Caco-2 (cell line): Measurements from ENCODE around the gene PACSIN1. TPM values are rescaled to one million over a fixed set of nuclear protein-coding genes. Genes with fewer than 3 reads are reported as not detected.

Source experiments
- BruUV-seq: library from RNA; stranded (reverse); fragments of 400-500 nt; replicated peaks from 2 replicates; lab custom pipeline; 2021; lab: Mats Ljungman, UMichigan
- CTCF ChIA-PET: fragments of 300-600 bp; sonication (Branson Sonifier 250); formaldehyde crosslinking; loops from one replicate; lab custom pipeline; 2022; ENCODE audit warnings: antibody characterized with exemption; lab: Charles Lee
- POLR2A ChIA-PET: fragments of 300-600 bp; sonication (Branson Sonifier 250); formaldehyde crosslinking; loops from one replicate; lab custom pipeline; 2022; ENCODE audit warnings: antibody characterized with exemption; lab: Charles Lee
- DNase-seq, 2 experiments: peaks; one replicate each; pipeline versions ENCODE4 v3.0.0 to v3.0.0-alpha.2; 2020 to 2022
- H3K27me3 ChIP-seq: replicated peaks from 2 replicates; pipeline ENCODE4 v1.6.0; 2011; ENCODE audit warnings: low read length; ENCODE audit not compliant: control insufficient read depth, insufficient read depth
- H3K36me3 ChIP-seq: 2 replicates; pipeline ENCODE4 v1.5.1; 2011; ENCODE audit warnings: low read length; ENCODE audit not compliant: control insufficient read depth, insufficient read depth
- H3K4me1 ChIP-seq: fragments of 250-450 bp; sonication (Bioruptor Pico); 2 replicates; pipeline ENCODE4 v1.5.1; 2020; ENCODE audit warnings: mild to moderate bottlenecking
- H3K4me3 ChIP-seq: 2 replicates; pipeline ENCODE4 v1.5.1; 2011; ENCODE audit warnings: low read depth, mild to moderate bottlenecking, control low read depth, low read length
- H3K9me3 ChIP-seq: fragments of 250-450 bp; sonication (Bioruptor Pico); 2 replicates; pipeline ENCODE4 v1.5.1; 2020; ENCODE audit warnings: mild to moderate bottlenecking, moderate library complexity
- H3K27ac Mint-ChIP-seq: one replicate; pipeline ENCODE4 v1.8.0; 2022; ENCODE audit warnings: mixed read lengths; ENCODE audit not compliant: unreplicated experiment
- H3K27me3 Mint-ChIP-seq: one replicate; pipeline ENCODE4 v1.8.0; 2022; ENCODE audit warnings: mixed read lengths; ENCODE audit not compliant: insufficient read depth, unreplicated experiment
- H3K36me3 Mint-ChIP-seq: one replicate; pipeline ENCODE4 v1.8.0; 2022; ENCODE audit warnings: mild to moderate bottlenecking, mixed read lengths; ENCODE audit not compliant: insufficient read depth, unreplicated experiment
- H3K4me1 Mint-ChIP-seq: one replicate; pipeline ENCODE4 v1.8.0; 2022; ENCODE audit warnings: low read depth, mixed read lengths; ENCODE audit not compliant: unreplicated experiment
- H3K4me3 Mint-ChIP-seq: one replicate; pipeline ENCODE4 v1.8.0; 2022; ENCODE audit warnings: mild to moderate bottlenecking, moderate library complexity, mixed read lengths; ENCODE audit not compliant: unreplicated experiment
- H3K9me3 Mint-ChIP-seq: one replicate; pipeline ENCODE4 v1.8.0; 2022; ENCODE audit warnings: mixed read lengths; ENCODE audit not compliant: unreplicated experiment
- CTCF ChIP-seq, 2 experiments: fragments of 200-600 bp in 1 of 2; IDR thresholded peaks; 1 replicate in 1 of 2; 2 replicates in 1 of 2; pipeline versions ENCODE4 v1.5.1 to v1.8.0; 2011 to 2022; ENCODE audit warnings: antibody characterized with exemption in 1 of 2, control low read depth in 1 of 2, inconsistent platforms in 1 of 2, low read depth in 1 of 2, low read length in 1 of 2, mild to moderate bottlenecking in 1 of 2, moderate library complexity in 1 of 2; ENCODE audit not compliant: insufficient read depth in 1 of 2, severe bottlenecking in 1 of 2, unreplicated experiment in 1 of 2
- intact Hi-C: fragments of 100-400 bp; cut with micrococcal nuclease; formaldehyde crosslinking; loops from one replicate; pipeline ENCODE4 v1.10.0; 2022; ENCODE audit not compliant: unreplicated experiment
- total RNA-seq: library from RNA; stranded (reverse); gene quantifications from 2 replicates; pipeline ENCODE4 v1.2.3, GENCODE V29; 2022

PACSIN1 gene
- total RNA-seq, 1 experiment from 2014 or later, result 3.7 TPM

GRCh38 chr6:34455831-34456230 is 10.0 kb upstream of the PACSIN1 start:
- Mint-ChIP-seq H3K4me3 (no peak overlapping the region), H3K27ac (no peak overlapping the region), H3K36me3 (no peaks in the 10 kb centered on the region), H3K9me3 (no peaks in the 10 kb centered on the region), H3K4me1 (no peaks in the 10 kb centered on the region), H3K27me3 (no peaks in the 10 kb centered on the region)
- H3K4me1 ChIP-seq, result peaks cover 5% of the 10 kb centered on the region; the same call in 1 of the 2 replicates
- DNase-seq, result no peak
- intact Hi-C loops, result no loop called here
- H3K4me3 ChIP-seq, result no peak overlapping the region
- no peaks in the 10 kb centered on the region for H3K36me3 ChIP-seq
- no TSS peak for BruUV-seq
- peaks cover 5% of the 10 kb centered on the region; the same call in 1 of the 2 replicates for H3K9me3 ChIP-seq
- ChIA-PET CTCF (no interaction called here), POLR2A (no interaction called here)
- H3K27me3 ChIP-seq, result no peaks in the 10 kb centered on the region
- TF ChIP-seq CTCF (IDR thresholded peaks at IDR 0.05; ENCODE audit: insufficient read depth in 1 of 2, low read depth in 1 of 2, low read length in 1 of 2, severe bottlenecking in 1 of 2, unreplicated experiment in 1 of 2), result no peak

GRCh38 chr6:34457382-34457741 is 8.5 kb upstream of the PACSIN1 start:
- ChIA-PET CTCF (interaction anchor here (0.6 kb wide), 1 partner anchor 134 kb away, joined by 7 read pairs; no protein-coding TSS in a partner anchor), POLR2A (no interaction called here)
- Mint-ChIP-seq H3K4me1 (peaks cover 7% of the 10 kb centered on the region), H3K4me3 (no peak overlapping the region), H3K36me3 (no peaks in the 10 kb centered on the region), H3K9me3 (no peaks in the 10 kb centered on the region), H3K27ac (no peak overlapping the region), H3K27me3 (no peaks in the 10 kb centered on the region)
- intact Hi-C loops, result no loop called here
- BruUV-seq, result no TSS peak
- DNase-seq, result no peak
- H3K27me3 ChIP-seq, result no peaks in the 10 kb centered on the region
- H3K4me3 ChIP-seq, result no peak overlapping the region
- no peaks in the 10 kb centered on the region for H3K9me3 ChIP-seq
- no peaks in the 10 kb centered on the region for H3K36me3 ChIP-seq
- H3K4me1 ChIP-seq, result peaks cover 5% of the 10 kb centered on the region; the same call in 1 of the 2 replicates
- no peak for TF ChIP-seq CTCF (IDR thresholded peaks at IDR 0.05; ENCODE audit: insufficient read depth in 1 of 2, low read depth in 1 of 2, low read length in 1 of 2, severe bottlenecking in 1 of 2, unreplicated experiment in 1 of 2)

GRCh38 chr6:34457742-34458735 is 7.8 kb upstream of the PACSIN1 start:
- ChIA-PET POLR2A (no interaction called here), CTCF (interaction anchor here (1.1 kb wide), 1 partner anchor 69 kb away, joined by 3 read pairs; no protein-coding TSS in a partner anchor)
- no peak overlapping the region for H3K27ac Mint-ChIP-seq

More at GRCh38 chr6:34457742-34458735, 7.8 kb upstream of the PACSIN1 start:
- no peak for TF ChIP-seq CTCF (IDR thresholded peaks at IDR 0.05; ENCODE audit: insufficient read depth in 1 of 2, low read depth in 1 of 2, low read length in 1 of 2, severe bottlenecking in 1 of 2, unreplicated experiment in 1 of 2)
- peaks cover 12% of the 10 kb centered on the region for H3K4me1 Mint-ChIP-seq
- intact Hi-C loops, result no loop called here
- peaks cover 5% of the 10 kb centered on the region; the same call in 1 of the 2 replicates for H3K4me1 ChIP-seq
- DNase-seq, result no peak
- no peaks in the 10 kb centered on the region for H3K36me3 Mint-ChIP-seq
- no peaks in the 10 kb centered on the region for H3K27me3 ChIP-seq
- H3K9me3 ChIP-seq, result no peaks in the 10 kb centered on the region
- H3K4me3 Mint-ChIP-seq, result no peak overlapping the region
- H3K9me3 Mint-ChIP-seq, result no peaks in the 10 kb centered on the region
- no peaks in the 10 kb centered on the region for H3K27me3 Mint-ChIP-seq
- no peak overlapping the region for H3K4me3 ChIP-seq
- H3K36me3 ChIP-seq, result no peaks in the 10 kb centered on the region
- no TSS peak for BruUV-seq
